ENCODE results near the gene PPIL4.

GRCh38 chr6:149477544-149477943 lies 68.3 kb downstream of the PPIL4 start:
- no peak for TF ChIP-seq POLR2A (IDR thresholded peaks at IDR 0.05)
- TF ChIP-seq CTCF (IDR thresholded peaks at IDR 0.05) = no peak
